Measurements from ENCODE around the gene LMO7. TPM values are rescaled to one million over a fixed set of nuclear protein-coding genes. Genes with fewer than 3 reads are reported as not detected.

The LMO7 gene
- total RNA-seq, 1 experiment from 2014 or later: 18.5 TPM

GRCh38 chr13:75648446-75648845 is 12.3 kb downstream of the LMO7 start:
- ChIA-PET POLR2A (no interaction called here), CTCF (interaction anchor here (1.1 kb wide), 1 partner anchor 37 kb away, joined by 3 read pairs; no protein-coding TSS in a partner anchor)
- TF ChIP-seq PRDM15 (CRISPR knock-in tag; IDR thresholded peaks at IDR 0.05) (no peak), TCF7 (CRISPR knock-in tag; IDR thresholded peaks at IDR 0.05; ENCODE audit: low read depth) (no peak), NFYB (CRISPR knock-in tag; conservative IDR thresholded peaks at IDR 0.05; ENCODE audit: low read depth) (no peak), MYBL2 (CRISPR knock-in tag; IDR thresholded peaks at IDR 0.05) (no peak), ATF1 (CRISPR knock-in tag; IDR thresholded peaks at IDR 0.05) (no peak), GABPB1 (CRISPR knock-in tag; IDR thresholded peaks at IDR 0.05) (no peak), ZNF219 (CRISPR knock-in tag; IDR thresholded peaks at IDR 0.05; ENCODE audit: borderline replicate concordance) (no peak), GRHL2 (CRISPR knock-in tag; IDR thresholded peaks at IDR 0.05; ENCODE audit: insufficient replicate concordance, severe bottlenecking) (no peak), ZNF232 (CRISPR knock-in tag; IDR thresholded peaks at IDR 0.05) (no peak), ZNF425 (CRISPR knock-in tag; conservative IDR thresholded peaks at IDR 0.05) (no peak), IRF1 (CRISPR knock-in tag; IDR thresholded peaks at IDR 0.05) (no peak), TEAD4 (CRISPR knock-in tag; IDR thresholded peaks at IDR 0.05) (no peak), TP53 (CRISPR knock-in tag; IDR thresholded peaks at IDR 0.05) (no peak), FOXJ3 (CRISPR knock-in tag; IDR thresholded peaks at IDR 0.05; ENCODE audit: borderline replicate concordance) (no peak), FOXP4 (CRISPR knock-in tag; IDR thresholded peaks at IDR 0.05) (no peak), FOXK1 (CRISPR knock-in tag; IDR thresholded peaks at IDR 0.05) (no peak), NR1H2 (CRISPR knock-in tag; IDR thresholded peaks at IDR 0.05) (no peak), STAT6 (CRISPR knock-in tag; conservative IDR thresholded peaks at IDR 0.05; ENCODE audit: low read depth) (no peak)
- Mint-ChIP-seq H3K27me3 (ENCODE audit: low read depth) (no peaks in the 10 kb centered on the region), H3K36me3 (no peaks in the 10 kb centered on the region), H3K4me3 (no peak overlapping the region), H3K27ac (no peak overlapping the region), H3K4me1 (no peaks in the 10 kb centered on the region), H3K9me3 (no peaks in the 10 kb centered on the region)
- ATAC-seq (no peak), DNase-seq (ENCODE audit: low spot score) (no peak)

Data from WTC11 (cell line).